NOMO-1 treated with dmso at 0.1 percent for 144 hours (cell line): ENCODE results near the gene ADAMTSL1.

Experiments
- DNase-seq: peaks from one replicate; lab custom pipeline; 2025; ENCODE audit not compliant: unreplicated experiment; lab: John Stamatoyannopoulos, UW

The ADAMTSL1 gene

GRCh38 chr9:18554244-18554643 is 80.3 kb downstream of the ADAMTSL1 start:
- no peak for DNase-seq

GRCh38 chr9:18555105-18555883 is 81.3 kb downstream of the ADAMTSL1 start:
- no peak for DNase-seq

- no peak for DNase-seq
Measured at GRCh38 chr9:18564018-18564880, 90.3 kb downstream of the ADAMTSL1 start.

DNA sequence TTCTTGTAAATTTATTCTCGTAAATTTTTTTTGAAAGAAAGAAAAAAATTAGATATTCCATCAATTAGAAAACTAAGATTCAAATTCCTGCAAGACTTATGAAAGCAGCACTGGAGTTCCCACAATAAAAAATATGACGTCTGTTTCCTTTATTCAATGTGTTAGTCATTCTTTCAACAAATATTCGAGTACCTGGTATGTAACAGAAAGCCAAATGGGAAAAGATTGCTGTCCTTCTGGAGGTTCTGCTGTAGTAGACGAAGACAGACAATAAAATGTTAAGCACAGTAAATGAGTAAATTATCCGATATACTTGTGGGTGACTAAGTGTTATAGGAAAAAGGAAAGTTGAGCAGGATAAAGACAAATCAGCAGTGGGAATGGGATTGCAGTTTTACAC is 92.2 kb downstream of the ADAMTSL1 start:
- DNase-seq: no peak

DNA sequence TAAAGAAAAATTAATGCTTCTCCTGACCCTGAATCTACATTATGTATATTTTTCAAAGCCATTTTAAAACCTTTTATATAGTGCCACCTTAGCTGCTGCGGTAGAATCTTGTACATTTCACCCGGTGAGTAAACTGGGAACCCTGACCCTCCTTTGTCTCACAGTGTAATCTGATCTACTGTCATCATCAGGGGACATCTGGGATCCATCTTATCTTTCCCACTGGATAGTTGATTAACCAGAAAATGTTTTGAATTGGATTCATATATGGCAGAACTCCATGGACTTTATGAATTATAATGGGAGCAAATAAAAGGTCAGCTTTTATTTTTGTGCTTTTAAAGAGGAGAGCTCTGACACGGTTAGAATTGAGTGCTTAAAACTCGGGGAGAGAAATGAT is 95.0 kb downstream of the ADAMTSL1 start:
- DNase-seq: no peak

DNA sequence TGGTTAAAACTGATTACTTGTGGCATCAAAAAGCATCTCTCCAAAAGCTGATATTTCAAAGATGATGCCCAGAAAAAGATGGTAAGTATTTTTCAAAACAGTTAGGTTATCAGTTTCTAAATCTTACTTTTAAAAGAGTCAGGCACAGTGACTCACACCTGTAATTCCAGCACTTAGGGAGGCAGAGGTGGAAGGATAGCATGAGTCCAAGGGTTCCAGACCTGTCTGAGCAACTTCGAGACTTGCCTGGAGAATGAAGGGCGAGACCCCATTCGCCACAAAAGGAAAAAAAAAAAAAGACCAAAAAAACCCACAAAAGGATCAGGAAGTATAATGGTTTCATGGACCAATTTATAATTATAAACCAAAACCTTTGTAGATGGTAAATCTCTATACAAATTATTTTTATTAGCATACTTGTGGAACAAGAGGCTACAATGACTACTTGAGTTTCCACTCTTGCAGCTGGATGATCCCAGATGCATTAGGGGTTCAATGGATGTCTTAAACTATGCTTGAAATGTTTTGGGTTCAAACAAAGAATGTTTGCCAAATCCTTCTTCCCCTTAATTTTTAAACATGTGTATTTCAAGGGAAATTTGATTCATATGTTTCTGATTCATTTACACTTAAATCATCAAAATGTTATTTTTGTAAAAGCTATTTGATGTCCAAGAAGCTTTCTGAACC is 96.1 kb downstream of the ADAMTSL1 start:
- DNase-seq: no peak

DNA sequence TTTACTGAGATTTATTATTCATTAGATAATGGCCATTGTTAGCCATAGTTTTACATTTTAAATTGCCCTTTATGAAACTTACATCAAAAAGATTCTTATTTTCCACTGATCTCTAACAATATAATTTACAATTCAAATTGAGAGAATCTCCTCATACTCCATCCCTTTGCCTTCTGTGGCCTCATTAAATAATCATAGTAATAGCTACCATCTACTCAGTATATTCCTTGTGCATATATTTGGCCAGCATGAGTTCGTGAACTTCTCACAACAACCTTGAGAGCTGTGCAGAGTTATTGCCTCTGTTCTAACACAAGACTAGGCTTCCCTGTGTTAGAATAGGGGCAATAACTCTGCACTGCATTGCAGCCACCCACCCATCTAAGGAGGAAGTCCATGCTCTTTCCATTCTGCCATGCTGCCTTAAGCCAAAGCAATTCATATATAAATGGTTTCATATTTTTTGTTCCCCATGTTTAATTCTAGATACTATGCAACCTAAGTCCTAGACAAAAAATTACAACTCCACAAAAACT is 99.1 kb downstream of the ADAMTSL1 start:
- no peak for DNase-seq

DNA sequence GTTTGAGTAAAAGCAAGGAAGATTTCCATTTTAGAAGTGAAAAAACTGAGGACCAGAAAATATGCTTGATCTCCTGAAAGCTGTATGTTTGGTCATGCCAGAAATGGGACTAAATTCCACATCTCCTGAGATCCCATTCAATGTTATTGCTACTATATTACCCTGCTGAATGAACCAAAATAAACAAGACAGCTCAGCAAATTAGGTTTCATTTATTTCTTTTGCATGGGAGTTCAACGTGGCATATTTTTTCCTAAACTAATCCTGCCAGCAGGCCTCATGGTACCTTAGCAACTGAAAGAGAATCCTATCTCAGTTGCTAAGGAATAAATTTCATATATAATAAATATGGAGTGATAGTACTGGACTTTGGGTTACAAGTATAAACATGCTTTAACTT is 101.7 kb downstream of the ADAMTSL1 start:
- no peak for DNase-seq

GRCh38 chr9:18579536-18579935 is 105.6 kb downstream of the ADAMTSL1 start:
- no peak for DNase-seq

DNA sequence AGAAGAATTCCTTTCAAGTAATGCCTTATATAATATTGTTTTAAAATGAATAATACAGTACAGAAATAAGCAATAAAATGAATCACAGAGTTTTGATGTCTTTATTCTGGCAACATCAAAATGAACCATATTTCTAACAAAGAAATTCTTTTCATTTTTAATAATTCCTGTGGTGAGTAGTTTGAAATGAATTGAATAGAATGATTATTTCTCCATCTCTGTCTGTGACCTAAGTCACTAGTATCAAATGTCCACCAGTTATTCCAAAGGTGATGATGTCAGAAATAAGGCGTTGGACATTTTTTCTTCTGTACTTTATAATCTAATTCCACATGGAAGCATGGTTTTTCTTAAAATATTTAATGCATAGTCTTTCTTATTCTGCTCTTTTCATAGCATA is 106.2 kb downstream of the ADAMTSL1 start:
- no peak for DNase-seq

- no peak for DNase-seq
Measured at GRCh38 chr9:18585996-18586395, 112.0 kb downstream of the ADAMTSL1 start.

DNA sequence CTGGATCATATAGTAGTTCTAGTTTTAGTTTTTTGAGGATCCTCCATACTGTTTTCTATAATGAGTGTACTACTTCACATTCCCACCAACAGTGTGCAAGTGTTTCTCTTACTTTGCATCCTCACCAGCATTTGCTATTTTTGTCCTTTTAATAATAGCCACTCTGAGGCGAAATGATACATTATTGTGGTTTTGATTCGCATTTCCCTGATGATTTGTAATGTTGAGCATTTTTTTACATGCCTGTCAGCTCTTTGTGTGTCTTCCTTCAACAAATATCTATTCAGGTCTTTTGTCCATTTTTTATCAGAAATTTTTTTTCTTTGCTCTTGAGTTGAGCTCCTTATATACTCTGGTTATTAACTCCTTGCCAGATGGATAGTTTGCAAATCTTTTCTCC is 114.0 kb downstream of the ADAMTSL1 start:
- DNase-seq: no peak

DNA sequence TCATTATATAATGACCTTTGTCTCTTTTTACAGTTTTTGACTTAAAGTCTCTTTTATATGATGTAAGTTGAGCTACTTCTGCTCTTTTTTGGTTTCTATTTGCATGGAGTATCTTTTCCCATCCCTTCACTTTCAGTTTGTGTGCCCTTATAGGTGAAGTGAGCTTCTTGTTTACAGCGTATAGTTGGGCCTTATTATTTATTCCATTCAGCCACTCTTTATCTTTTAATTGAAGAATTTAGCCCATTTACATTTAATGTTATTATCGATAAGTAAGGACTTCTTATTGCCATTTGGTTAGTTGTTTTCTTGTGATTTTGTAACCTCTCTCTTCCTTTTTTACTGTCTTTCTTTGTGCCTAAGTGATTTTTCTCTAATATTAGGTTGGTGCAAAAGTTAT is 117.3 kb downstream of the ADAMTSL1 start:
- DNase-seq: no peak

GRCh38 chr9:18594837-18595236 is 120.9 kb downstream of the ADAMTSL1 start:
- DNase-seq: no peak

DNA sequence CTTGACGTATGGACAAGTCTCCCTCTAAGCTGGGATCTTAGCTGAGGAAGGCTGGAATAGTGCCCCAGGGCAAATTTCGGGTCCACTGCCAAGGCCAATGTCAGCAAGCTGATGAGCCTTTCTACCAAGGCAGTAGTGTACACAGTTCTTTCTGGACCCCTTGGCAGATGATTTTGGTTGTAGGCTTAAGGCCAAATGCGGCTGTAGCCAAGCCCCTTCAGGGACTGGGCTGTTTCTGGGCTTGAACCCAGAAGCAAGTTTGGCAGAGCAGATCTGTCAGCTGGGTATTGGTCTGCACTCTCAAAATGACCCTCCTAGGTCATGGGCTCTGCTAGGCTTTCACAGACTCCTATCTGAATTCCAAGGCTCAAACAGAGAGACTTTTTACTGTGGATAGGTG is 121.6 kb downstream of the ADAMTSL1 start:
- DNase-seq: no peak

DNA sequence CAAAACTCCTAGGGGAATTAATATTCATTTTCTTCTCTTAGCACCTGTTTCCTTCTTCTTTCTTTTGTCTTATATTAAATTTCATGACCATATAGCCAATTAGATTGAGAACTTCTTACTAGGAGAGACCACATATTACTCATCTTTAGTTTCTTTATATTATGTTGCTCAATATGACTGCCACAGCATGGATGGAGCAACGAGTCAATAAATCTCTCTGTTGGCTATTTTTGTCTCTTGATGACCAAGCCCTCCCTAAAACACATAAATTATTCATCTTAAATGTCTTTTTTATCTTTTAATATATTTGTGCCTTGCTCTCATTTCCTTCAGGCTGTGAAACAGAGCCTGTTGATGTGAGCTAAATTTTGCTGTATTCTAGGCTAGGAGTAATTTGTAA is 123.0 kb downstream of the ADAMTSL1 start:
- DNase-seq: peak; percentile 26

DNA sequence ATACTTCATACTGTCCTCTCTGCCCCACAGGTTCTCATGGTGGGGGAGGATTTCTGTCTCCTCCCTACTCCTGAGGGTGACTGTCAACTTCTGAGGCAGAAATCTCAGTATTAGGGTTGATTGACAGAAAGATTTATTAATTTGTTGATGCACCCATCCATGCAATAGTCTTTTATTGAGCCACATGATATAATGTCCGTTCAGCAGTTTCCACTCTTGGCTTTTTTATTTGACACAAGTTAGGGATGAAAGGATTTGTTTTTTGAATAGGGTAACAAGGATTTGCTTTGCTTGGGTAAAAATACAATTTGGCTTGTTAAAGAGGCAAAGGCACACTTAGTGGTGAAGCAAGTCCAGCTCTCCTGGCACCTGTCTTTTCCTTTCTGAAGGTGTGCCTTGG is 125.0 kb downstream of the ADAMTSL1 start:
- no peak for DNase-seq

DNA sequence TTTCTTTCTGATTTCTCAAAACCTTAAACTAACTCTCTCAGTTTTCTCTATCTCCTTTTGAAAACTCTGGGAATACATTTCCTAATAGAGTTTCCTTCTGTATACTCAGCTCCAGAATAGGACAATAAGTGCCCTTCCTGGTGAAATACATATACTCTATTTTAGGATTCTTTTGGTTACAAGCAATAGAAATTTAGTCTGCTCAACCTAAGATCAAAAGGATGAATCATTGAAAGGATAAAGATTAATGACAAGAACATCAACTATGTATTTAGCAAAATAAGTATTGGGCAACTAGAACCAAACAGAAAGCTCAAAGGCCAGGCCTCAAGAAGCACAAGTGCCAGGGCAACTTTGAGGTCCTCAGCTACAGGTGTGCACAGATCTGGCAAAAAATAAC is 127.1 kb downstream of the ADAMTSL1 start:
- no peak for DNase-seq

DNA sequence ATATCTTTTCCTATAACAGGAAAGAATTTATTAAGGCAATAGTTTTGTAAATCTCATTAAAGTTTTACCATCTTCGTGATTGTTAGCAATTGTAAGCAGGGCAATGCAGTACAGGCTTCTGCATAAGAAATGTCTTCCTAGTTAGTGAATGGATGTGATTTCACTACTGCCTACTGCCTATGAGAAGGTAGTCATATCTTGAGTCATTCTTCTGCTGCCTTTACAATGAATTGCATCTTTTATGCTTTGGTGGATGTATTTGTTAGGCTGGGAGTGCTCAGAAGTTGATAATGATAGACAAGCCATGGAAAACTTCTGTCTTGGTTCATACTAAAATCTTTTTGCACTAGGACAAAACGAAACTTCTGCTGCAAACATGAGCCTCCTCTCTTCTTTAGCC is 128.0 kb downstream of the ADAMTSL1 start:
- no peak for DNase-seq

GRCh38 chr9:18604767-18605730 is 131.1 kb downstream of the ADAMTSL1 start:
- DNase-seq: no peak
